GM19023 (cell line): Measurements from ENCODE around the gene NUAK2.
"Not testable (repeated sequence)": the region's sequence is repeated elsewhere in the genome, so short reads cannot be mapped to it uniquely, and the experiment has no call there.

ENCODE experiments used
- ATAC-seq: cut with Tn5 transposase; IDR thresholded peaks from one replicate; pipeline ENCODE4 v1.9.1; 2021; ENCODE audit warnings: mild to moderate bottlenecking, moderate library complexity; ENCODE audit not compliant: unreplicated experiment

Gene NUAK2

DNA sequence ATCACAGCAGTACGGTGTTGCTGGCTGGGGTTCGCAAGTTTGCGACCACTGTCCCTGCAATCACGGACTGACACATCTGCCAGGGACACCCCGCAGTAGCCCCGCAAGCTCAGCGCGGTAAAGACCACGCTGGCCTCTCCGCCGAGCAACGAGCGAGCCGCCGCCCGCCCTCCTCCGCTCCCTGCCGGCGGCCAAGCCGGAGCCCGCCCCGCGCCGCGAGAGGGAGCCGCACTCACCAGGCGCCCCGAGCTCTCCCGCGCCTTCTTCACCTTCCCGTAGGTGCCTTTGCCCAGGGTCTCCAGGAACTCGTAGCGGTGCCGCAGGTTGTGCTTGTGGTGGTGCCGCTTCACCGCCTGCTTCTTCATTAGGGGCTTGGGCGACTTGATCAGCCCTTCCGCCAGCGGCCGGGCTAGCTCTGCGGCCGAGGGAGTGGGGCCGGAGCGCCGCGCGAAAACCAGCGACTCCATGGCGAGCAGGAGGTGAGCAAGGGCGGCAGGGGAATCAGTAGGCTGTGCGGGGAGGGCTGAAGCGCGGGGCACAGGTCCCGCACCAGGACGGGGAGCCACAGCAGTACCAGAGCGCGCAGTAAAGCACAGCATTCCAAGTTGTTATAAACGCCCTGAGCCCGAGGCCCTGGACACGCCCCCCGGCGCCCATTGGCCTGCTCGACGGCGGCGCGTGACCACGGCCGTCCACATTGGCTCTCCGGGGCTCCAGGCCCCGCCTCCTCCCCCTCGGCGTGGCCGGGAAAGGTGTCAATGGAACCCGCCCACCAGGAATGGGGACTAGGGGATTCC lies at the start of gene NUAK2:
TSS of gene NUAK2 (minus strand) at position 584 of the 797 bp plus-strand sequence. CDS start at position 467, 117 bp downstream.
- ATAC-seq: no peak

DNA sequence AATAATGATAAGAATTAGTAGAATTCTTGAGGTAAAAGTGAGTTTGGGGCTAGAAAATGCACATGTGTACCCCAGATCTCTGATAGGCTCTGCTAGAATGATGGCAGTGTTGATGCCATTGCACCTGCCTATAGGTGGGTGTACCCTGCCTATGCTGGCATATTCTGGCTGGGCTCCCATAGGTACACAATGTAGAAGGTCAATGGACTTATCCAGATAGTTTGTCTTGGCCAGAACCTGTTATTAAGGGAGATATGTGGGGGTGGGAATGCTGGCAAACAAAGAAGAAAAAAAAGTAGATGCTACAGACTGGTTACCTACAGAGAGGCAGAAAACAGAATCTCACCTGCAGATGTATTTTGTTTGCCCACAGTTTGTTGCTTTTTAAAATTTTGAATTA lies 49.2 kb upstream of the NUAK2 start:
- ATAC-seq: no peak

DNA sequence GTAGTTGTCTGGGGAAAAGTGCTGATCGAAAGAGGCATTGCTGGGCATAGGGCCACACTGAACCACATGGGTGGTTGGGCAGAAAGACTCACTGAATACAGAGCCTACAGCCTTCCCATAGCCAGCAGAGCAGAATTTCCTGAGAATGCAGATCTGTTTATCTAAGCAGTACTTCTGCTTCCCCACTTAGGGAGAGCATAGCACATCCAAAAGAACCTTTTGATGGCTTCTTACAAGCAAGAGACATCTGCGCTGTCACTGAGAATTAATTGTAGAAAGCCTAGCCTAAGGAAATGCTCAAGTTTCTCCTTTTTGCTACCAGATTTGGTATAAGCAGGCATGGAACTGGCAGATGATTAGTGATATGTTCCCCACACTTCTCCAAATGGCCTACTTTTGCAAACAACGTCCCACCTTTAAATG lies 48.2 kb upstream of the NUAK2 start:
- no peak for ATAC-seq

DNA sequence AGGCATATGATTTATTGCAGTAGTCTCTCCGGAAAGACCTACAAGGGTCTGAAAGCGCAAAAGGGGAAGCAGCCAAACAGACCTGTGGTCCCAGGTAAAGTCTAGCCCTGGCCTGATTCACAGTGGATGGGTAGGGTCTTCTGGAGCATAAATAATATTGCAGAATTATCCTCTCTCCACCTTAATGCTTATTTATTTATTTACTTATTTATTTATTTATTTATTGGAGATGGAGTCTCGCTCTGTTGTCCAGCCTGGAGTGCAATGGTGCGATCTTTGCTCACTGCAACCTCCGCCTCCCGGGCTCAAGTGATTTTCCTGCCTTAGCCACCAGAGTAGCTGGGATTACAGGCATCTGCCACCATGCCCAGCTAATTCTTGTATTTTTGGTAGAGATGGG lies 46.9 kb upstream of the NUAK2 start:
- ATAC-seq: no peak

DNA sequence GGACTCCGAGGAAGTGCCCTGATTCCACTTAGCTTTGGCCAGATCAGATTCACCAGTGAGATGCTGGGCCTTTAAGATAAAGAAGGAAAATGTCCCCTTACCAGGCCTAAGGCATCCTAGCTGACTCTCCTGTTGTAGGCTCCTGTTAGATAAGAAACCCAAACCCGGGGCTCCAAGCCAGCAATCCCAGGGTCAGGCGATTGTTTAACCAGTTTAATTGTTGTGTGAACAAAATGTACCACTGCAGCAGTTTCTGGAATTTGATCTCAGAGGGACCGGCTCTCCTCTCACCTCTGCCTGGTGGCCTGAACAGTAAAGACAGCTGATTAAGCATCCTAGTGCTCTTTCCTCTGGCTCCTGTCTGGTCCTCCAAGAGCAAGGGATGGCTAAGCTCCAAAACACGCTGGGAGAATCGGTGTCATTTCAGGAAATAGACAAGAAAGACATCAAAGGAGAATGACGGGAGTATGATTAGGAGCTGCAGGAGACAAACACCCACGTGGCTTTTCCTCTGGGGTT lies 44.5 kb upstream of the NUAK2 start:
- no peak for ATAC-seq

DNA sequence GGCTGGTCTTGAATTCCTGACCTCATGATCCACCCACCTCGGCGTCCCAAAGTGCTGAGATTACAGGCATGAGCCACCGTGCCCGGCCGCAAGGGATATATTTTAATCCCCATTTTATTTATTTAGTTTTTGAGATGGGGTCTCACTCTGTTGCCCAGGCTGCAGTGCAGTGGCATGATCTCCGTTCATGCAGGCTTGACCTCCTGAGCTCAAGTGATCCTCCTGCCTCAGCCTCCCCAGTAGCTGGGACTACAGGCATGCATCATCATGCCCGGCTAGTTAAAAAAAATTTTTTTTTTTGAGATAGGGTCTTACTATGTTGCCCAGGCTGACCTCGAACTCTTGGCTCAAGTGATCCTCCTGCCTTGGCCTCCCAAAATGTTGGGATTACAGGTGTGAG lies 43.5 kb upstream of the NUAK2 start:
- not testable (repeated sequence) for ATAC-seq

DNA sequence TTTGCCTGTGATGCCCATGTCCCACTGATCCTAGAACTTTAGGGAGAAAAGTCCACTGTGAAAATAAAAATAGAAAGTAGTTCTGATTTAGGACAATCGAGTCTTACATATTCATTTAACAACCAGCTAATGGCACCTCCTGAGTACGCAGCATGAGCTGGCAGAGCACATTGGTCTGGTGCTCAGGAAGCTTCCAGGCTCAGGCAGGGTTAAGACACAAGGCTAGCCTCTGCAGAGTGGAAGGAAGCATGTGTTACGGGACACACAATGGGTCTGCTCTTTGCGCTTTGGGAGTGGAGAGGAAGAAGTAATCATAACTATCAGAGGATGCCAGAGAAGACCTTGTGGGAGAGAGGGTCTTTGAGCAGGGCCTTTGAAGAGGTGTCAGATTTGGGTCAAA lies 39.3 kb upstream of the NUAK2 start:
- ATAC-seq: no peak

DNA sequence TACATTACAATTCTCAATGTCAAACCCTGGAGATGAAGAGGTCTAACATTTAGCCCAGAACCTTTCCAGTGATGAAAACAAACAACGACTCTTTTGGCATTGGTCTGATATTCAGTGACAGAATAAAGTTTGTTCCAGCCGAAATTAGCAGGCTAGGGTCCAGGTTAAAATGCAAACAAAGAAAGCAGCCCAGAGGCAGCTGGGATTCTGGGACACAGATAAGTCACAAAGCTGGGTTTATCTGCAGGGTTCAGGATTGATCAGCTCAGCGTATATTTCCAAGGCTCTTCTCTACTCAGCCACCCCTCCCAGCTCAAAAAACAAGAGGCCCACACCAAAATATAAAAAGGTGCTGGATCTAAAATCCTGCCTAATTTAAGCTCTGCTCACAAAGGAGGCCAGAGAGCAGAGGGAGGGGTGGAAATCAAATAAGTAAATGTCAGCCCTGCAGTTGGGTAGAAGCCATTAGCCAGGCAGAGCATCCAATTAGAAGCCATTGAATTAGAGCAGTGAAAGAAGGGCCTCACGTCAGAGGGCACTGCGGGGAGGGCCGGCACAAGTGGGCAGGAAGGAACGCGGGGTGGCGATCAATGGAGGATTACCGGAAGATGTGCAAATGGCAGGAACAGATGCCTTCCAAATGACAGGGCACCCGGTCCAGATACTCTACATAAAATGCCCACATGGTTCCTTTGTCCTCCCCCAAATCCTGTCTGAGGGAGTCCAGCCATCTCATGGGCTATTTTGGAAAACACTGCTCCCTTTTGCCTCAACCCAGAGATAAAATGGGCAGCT lies 38.4 kb upstream of the NUAK2 start:
- ATAC-seq: no peak

DNA sequence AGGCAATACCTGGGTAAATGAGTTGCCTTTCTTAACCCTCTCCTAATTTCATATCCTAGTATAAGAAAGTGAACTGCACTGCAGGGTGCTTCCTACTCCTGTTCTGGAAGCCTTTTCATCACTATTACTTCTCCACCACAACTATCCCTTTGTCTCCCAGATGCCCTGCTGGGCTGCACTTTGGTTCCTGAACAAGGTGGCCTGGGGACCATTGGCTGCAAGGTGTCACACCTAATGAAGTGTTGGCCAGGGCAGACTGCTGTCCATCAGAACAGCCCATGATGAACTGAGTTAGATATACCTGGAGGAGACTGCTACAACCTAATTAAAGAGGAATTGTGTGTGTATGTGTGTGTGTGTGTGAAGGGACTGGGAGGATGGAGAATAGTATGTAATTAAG lies 37.0 kb upstream of the NUAK2 start:
- ATAC-seq: no peak

DNA sequence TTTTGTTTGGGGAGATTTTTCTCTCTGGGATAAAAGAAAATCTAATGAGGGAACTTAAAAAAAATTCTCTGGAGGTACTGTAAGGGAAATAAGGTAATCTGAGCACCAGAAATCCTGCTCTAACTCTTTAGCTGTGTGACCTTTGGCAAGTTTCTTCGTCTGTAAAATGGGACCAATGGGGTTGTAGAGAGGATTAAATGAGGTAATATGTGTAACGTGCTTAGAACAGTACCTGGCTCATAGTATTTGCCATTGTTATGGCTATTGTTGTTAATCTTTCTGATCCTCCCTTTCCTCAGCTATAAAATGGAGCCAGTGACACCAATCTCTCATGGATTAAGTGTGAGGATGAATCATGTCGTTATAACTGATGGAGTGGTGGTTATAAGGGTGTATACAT lies 36.0 kb upstream of the NUAK2 start:
- no peak for ATAC-seq

DNA sequence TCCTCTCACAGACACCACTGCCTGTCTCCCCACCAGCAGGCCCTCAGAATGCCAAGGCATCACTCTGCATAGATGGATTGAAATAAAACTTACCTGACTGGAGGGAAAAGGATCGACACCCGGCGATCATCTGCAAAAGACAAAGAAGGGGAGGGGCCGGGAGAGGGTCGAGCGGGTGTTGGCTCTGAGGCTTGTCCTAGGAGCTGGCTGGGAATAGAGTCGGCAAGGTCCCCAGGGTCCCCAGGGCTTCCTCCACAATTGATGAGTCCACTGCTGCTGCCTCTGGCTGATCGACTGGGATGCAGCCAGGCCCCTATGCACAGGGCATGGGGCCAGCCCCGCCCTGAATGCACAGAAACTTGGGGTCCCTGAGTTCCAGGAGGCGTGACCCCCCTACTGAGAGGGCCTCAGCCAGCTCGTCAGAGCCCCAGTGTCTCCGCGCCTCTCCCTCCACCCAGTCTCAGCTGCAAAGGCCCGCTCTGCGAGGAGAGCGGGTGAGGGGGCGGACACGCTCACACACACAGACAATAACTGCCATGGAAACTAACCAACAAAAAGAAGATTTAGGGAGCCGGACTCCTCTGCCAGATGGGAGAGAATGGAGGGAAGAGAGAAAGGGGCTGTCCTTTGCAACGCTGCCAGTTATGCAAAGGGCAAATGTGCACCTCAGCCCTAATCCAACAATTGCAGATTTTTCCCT lies 35.0 kb upstream of the NUAK2 start, which contains the start of gene KLHDC8A:
TSS of gene KLHDC8A (minus strand) at position 483 of the 700 bp plus-strand sequence. CDS start 13,318 bp downstream, outside the sequence.
- no peak for ATAC-seq

DNA sequence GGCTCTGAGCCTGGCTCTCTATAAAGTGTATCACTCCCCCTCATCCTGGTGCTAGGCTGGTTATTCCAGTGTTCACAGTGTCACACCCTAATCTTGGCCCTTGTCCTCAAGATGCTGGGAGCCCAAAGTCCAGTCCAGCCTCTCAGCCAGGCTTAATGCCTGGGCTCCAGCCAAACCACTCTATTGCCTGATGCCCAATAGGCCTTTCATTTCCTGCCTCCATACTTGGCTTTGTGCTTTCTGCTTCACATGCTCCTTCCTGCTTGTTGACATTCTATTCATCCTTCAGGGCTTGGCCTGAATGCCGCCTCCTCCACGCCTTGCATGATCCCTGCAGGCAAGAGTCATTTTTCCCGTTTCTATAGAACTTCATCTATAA lies 33.5 kb upstream of the NUAK2 start:
- ATAC-seq: no peak

DNA sequence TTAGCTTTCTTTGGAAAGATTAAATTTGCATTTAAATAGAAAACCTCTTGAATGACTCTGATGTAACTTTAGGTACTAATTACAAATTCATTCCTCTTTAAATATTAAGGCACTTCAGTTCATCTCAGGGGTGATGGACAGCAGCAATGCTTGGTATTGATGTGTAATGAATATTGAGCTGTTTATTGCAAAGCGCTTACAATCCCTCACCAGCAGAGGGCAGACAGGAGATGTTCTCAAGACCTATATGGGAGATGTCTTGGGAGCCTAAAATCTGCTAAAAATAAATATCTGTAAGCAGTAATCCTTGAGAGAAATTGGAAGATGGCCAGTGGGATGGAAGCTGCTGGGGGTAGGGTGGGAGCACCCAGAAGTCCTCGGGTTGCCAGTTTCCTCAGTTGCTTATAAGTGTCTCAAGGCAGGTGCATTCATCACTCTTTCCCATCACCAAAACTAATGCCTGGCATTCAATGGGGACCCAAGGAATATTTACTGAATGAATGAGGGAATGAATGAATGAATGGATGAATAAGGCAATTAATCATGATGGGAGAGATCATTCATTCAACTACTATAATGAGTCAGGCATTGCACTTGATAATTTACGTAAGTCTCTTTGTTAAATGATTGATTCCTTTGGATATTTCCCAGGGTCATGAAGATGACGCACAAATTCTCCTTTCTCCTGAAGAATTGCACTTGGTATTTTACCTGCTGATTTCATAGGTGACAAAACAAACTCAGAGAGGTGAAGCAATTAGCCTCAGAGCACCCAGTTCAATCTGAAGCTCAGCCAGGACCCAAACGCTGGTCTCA lies 32.9 kb upstream of the NUAK2 start:
- no peak for ATAC-seq

DNA sequence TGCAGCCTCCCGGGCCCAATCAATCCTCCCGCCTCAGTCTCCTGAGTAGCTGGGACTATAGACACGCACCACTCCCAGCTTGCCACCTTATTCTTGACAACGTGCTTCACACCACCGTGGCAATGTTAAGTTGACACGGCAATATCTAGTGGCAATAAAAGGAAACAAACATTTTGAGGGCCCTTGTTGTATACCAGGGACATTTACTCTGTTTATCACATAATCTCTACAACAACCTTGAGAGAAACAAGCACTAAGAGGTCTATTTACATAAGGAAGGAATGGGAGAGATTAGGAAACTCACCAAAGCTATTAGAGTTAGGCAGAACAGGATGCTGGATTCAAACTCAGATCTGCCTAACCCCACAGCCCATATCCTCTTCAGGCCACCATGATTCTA lies 32.1 kb upstream of the NUAK2 start:
- ATAC-seq: no peak

DNA sequence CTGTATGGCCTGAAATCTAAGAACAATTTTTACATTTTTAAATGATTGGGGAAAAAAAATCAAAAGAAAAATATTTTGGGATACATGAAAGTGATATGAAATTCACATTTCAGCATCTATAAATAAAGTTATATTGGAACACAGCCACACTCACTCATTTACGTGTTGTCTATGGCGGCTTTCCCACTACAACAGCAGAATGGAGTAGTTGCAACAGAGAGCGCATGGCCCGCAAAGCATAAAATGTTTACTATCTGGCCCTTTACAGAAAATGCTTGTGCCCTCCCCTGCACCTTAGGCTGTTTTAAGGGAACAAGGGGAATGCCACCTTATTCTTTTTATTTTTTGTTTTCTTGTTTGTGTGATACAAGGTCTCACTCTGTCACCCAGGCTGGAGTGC lies 31.6 kb upstream of the NUAK2 start:
- no peak for ATAC-seq

DNA sequence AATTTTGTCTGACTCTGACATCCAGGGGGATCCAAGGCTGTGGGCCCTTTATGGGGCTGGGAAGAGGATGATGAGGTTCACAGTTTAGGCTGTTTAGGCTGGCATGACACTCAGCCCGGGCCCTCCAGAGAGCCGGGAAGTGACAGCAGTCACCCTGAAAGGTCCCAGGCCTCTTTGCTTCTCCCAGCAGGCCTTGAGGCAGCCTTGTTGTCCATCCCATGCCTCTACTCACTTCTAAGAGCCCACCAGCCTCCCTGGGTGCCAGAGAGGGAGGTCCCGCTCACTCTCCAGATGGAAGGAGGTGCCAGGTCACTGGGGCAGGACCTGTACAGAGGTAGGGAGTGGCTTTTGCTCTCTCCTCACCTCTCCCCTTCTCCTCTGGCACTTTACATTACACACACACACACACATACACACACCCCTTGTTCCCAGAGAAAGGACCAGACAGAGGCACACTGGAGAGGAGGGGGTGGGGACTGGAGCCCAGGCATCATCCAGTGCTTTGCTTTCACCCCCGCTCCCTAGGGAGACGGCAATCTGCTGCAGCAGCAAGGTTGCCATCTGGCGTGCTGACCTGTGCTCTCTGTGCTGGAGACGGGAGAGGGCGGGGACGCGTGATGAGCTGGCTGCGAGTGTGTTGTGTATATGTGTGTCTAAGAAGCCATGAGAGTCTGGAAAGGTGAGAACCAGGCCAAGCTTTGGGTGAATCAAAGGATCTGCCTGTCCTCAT lies 30.6 kb upstream of the NUAK2 start:
- ATAC-seq: no peak

DNA sequence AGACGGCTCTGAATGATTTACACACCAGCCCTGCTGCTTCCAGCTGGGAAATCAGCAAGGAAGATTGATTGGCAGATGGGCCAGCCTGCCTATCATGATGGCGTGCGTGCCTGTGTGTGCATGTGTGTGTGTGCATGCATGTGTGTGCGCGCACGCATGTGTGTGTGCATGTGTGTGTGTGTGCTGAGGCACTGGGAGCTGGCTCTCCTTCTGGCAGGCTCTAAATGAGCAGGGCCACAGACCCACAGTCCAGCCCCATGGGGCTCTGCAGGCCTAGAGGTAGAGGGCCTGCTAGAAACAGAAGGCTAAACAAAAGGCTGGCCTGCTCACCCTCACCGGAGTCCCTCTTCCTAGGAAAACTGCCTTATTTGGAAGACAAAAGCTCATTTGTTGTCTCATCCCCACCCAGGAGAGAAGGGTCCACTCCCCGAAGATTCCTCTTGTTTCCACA lies 29.2 kb upstream of the NUAK2 start:
- no peak for ATAC-seq

DNA sequence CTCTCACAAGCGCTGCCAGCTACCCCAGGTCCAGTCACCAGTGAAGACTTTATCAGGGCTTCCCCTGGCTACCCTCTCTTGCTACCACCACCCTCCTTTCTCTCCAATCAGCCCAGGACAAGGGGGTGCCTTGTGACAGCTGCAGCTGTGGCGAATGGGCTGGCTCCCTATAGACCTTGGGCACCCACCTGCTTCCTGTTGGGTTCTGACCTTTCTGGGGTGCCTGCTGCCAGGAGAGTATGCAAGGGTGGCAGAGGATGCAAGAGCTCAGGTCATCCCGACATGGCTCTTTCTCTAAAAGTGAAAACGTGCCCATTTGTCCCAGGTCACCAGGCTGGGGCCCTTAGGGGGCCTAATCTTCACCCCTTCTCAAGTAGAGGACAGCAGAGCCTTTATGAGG lies 28.6 kb upstream of the NUAK2 start:
- ATAC-seq: no peak

DNA sequence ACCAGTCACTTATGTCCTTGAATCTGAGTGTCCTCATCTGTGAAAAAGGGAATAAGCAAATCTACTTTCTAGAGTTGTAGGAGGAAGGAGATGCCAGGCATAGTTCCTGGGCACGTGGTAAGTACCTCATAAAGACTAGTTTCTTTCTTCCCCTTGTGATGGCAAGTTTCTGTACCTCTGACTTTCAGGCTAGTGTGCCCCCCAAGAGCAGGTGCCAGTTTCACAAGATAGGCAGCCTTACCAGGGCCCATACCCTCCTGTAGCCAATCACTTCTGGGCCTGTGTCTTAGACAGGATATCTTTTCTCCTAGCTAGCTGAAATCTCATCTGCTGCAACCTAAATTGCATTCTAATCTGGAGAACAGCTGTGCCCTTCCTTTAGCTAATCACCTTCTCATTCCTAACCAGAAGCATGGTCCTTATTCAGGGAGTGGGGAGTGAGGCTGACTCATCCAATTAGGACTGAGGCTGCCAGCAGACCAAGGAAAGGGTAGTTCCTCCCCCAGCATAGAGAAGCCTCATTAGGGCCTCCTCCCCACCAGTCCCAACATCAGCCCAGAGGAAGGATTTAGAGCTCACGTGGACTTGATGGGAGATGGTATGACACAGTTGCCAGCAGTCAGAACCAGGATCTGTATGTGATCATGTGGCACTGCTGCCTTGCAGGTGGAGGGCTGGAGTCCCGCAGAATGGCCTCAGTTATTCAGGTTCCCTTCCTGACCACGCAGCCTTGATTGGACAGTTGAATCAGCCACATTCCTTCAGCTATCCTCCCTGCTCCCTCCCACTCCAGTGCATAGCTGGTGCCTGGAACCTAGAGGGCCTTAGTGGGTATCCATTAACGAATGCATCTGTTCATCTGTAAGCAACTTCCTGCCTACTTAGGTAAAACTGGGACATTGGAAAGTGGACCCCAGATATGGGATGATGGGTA lies 27.3 kb upstream of the NUAK2 start:
- no peak for ATAC-seq
